Memory B cell (primary cell): ENCODE data around the gene TTC28.
"Not testable (repeated sequence)": the region's sequence is repeated elsewhere in the genome, so short reads cannot be mapped to it uniquely, and the experiment has no call there.

Experiments used
- ATAC-seq: fragments of 150-1000 bp; cut with Tn5 transposase; 2 replicates; pipeline ENCODE4 v1.10.0; 2021; ENCODE audit warnings: low read depth, mild to moderate bottlenecking, moderate library complexity
- DNase-seq, 2 donors: peaks; one replicate each; pipeline ENCODE4 v3.0.0; 2022; ENCODE audit warnings: low spot score in 2 of 2
- H3K27ac Mint-ChIP-seq: one replicate; pipeline ENCODE4 v1.8.0; 2022; ENCODE audit warnings: mild to moderate bottlenecking, moderate library complexity, mixed read lengths
- H3K27me3 Mint-ChIP-seq: one replicate; pipeline ENCODE4 v1.8.0; 2022; ENCODE audit warnings: mixed read lengths
- H3K36me3 Mint-ChIP-seq: one replicate; pipeline ENCODE4 v1.8.0; 2022; ENCODE audit warnings: mild to moderate bottlenecking, mixed read lengths
- H3K4me1 Mint-ChIP-seq: one replicate; pipeline ENCODE4 v1.8.0; 2022; ENCODE audit warnings: mixed read lengths
- H3K4me3 Mint-ChIP-seq: one replicate; pipeline ENCODE4 v1.8.0; 2022; ENCODE audit warnings: mild to moderate bottlenecking, moderate library complexity, mixed read lengths
- H3K9me3 Mint-ChIP-seq: one replicate; pipeline ENCODE4 v1.8.0; 2022; ENCODE audit warnings: mixed read lengths

The TTC28 gene

GRCh38 chr22:28379951-28380350 lies 299.7 kb downstream of the TTC28 start:
- no peak overlapping the region for H3K27ac Mint-ChIP-seq
- H3K36me3 Mint-ChIP-seq, result no peaks in the 10 kb centered on the region
- no peak for ATAC-seq
- no peak overlapping the region for H3K4me3 Mint-ChIP-seq
- H3K4me1 Mint-ChIP-seq, result no peaks in the 10 kb centered on the region
- peaks cover 3% of the 10 kb centered on the region for H3K9me3 Mint-ChIP-seq
- DNase-seq, result no peak
- no peaks in the 10 kb centered on the region for H3K27me3 Mint-ChIP-seq

- no peak overlapping the region for H3K27ac Mint-ChIP-seq
- no peak overlapping the region for H3K4me3 Mint-ChIP-seq
- no peaks in the 10 kb centered on the region for H3K27me3 Mint-ChIP-seq
- H3K4me1 Mint-ChIP-seq, result no peaks in the 10 kb centered on the region
- ATAC-seq, result no peak
- H3K36me3 Mint-ChIP-seq, result no peaks in the 10 kb centered on the region
- peaks cover 3% of the 10 kb centered on the region for H3K9me3 Mint-ChIP-seq
- DNase-seq, result no peak
Measured at GRCh38 chr22:28379075-28379779, 300.4 kb downstream of the TTC28 start.

- H3K36me3 Mint-ChIP-seq, result no peaks in the 10 kb centered on the region
- no peak overlapping the region for H3K27ac Mint-ChIP-seq
- peaks cover 3% of the 10 kb centered on the region for H3K9me3 Mint-ChIP-seq
- H3K4me3 Mint-ChIP-seq, result no peak overlapping the region
- H3K4me1 Mint-ChIP-seq, result no peaks in the 10 kb centered on the region
- ATAC-seq, result no peak
- no peak for DNase-seq
- no peaks in the 10 kb centered on the region for H3K27me3 Mint-ChIP-seq
Measured at GRCh38 chr22:28375761-28376534, 303.7 kb downstream of the TTC28 start.

- Mint-ChIP-seq H3K27ac (no peak overlapping the region), H3K27me3 (no peaks in the 10 kb centered on the region), H3K36me3 (no peaks in the 10 kb centered on the region), H3K4me3 (no peak overlapping the region), H3K4me1 (no peaks in the 10 kb centered on the region), H3K9me3 (peaks cover 3% of the 10 kb centered on the region)
- DNase-seq (no peak), ATAC-seq (no peak)
Measured at GRCh38 chr22:28373831-28374230, 305.8 kb downstream of the TTC28 start.

GRCh38 chr22:28369854-28370253 lies 309.8 kb downstream of the TTC28 start:
- Mint-ChIP-seq H3K9me3 (peaks cover 4% of the 10 kb centered on the region), H3K27ac (no peak overlapping the region), H3K4me3 (no peak overlapping the region)

GRCh38 chr22:28366856-28367255 lies 312.8 kb downstream of the TTC28 start:
- Mint-ChIP-seq H3K36me3 (peaks cover 4% of the 10 kb centered on the region), H3K9me3 (peaks cover 15% of the 10 kb centered on the region), H3K27me3 (peaks cover 7% of the 10 kb centered on the region), H3K27ac (no peak overlapping the region), H3K4me3 (no peak overlapping the region), H3K4me1 (no peaks in the 10 kb centered on the region)
- no peak for DNase-seq
- no peak for ATAC-seq

More at GRCh38 chr22:28369854-28370253, 309.8 kb downstream of the TTC28 start:
- DNase-seq (no peak), ATAC-seq (no peak)
- no peaks in the 10 kb centered on the region for H3K4me1 Mint-ChIP-seq
- H3K27me3 Mint-ChIP-seq, result peaks cover 5% of the 10 kb centered on the region
- no peaks in the 10 kb centered on the region for H3K36me3 Mint-ChIP-seq

- peaks cover 7% of the 10 kb centered on the region for H3K27me3 Mint-ChIP-seq
- H3K27ac Mint-ChIP-seq, result no peak overlapping the region
- H3K4me3 Mint-ChIP-seq, result no peak overlapping the region
- peaks cover 4% of the 10 kb centered on the region for H3K36me3 Mint-ChIP-seq
- DNase-seq (no peak), ATAC-seq (no peak)
- peaks cover 15% of the 10 kb centered on the region for H3K9me3 Mint-ChIP-seq
- no peaks in the 10 kb centered on the region for H3K4me1 Mint-ChIP-seq
Measured at GRCh38 chr22:28365371-28365770, 314.3 kb downstream of the TTC28 start.

GRCh38 chr22:28364105-28364504 lies 315.5 kb downstream of the TTC28 start:
- not testable (repeated sequence) for H3K4me1 Mint-ChIP-seq, H3K36me3 Mint-ChIP-seq, ATAC-seq, H3K4me3 Mint-ChIP-seq, DNase-seq, H3K27ac Mint-ChIP-seq, H3K27me3 Mint-ChIP-seq
- peaks cover 15% of the 10 kb centered on the region for H3K9me3 Mint-ChIP-seq

- peaks cover 11% of the 10 kb centered on the region for H3K9me3 Mint-ChIP-seq
- DNase-seq (no peak), ATAC-seq (no peak)
- H3K27me3 Mint-ChIP-seq, result peaks cover 4% of the 10 kb centered on the region
- no peaks in the 10 kb centered on the region for H3K4me1 Mint-ChIP-seq
- no peak overlapping the region for H3K27ac Mint-ChIP-seq
- peaks cover 4% of the 10 kb centered on the region for H3K36me3 Mint-ChIP-seq
- no peak overlapping the region for H3K4me3 Mint-ChIP-seq
Measured at GRCh38 chr22:28360939-28361338, 318.7 kb downstream of the TTC28 start.

- Mint-ChIP-seq H3K4me3 (no peak overlapping the region), H3K4me1 (no peaks in the 10 kb centered on the region), H3K27me3 (peaks cover 2% of the 10 kb centered on the region), H3K36me3 (peaks cover 4% of the 10 kb centered on the region), H3K9me3 (peaks cover 7% of the 10 kb centered on the region), H3K27ac (no peak overlapping the region)
- DNase-seq (no peak), ATAC-seq (no peak)
Measured at GRCh38 chr22:28358312-28358711, 321.3 kb downstream of the TTC28 start.

- Mint-ChIP-seq H3K27ac (no peak overlapping the region), H3K4me3 (no peak overlapping the region), H3K27me3 (peaks cover 3% of the 10 kb centered on the region), H3K9me3 (peaks cover under 1% of the 10 kb centered on the region), H3K36me3 (no peaks in the 10 kb centered on the region), H3K4me1 (no peaks in the 10 kb centered on the region)
- ATAC-seq, result no peak
- DNase-seq, result no peak
Measured at GRCh38 chr22:28357193-28357592, 322.4 kb downstream of the TTC28 start.

GRCh38 chr22:28351476-28351875 lies 328.2 kb downstream of the TTC28 start:
- DNase-seq (no peak), ATAC-seq (no peak)
- H3K27ac Mint-ChIP-seq, result no peak overlapping the region
- H3K4me1 Mint-ChIP-seq, result no peaks in the 10 kb centered on the region
- peaks cover 6% of the 10 kb centered on the region for H3K27me3 Mint-ChIP-seq
- H3K36me3 Mint-ChIP-seq, result no peaks in the 10 kb centered on the region
- no peak overlapping the region for H3K4me3 Mint-ChIP-seq
- H3K9me3 Mint-ChIP-seq, result peaks cover 2% of the 10 kb centered on the region

GRCh38 chr22:28348613-28349609 lies 330.7 kb downstream of the TTC28 start:
- H3K27ac Mint-ChIP-seq, result no peak overlapping the region

GRCh38 chr22:28346308-28346707 lies 333.3 kb downstream of the TTC28 start:
- Mint-ChIP-seq H3K9me3 (peaks cover 2% of the 10 kb centered on the region), H3K27me3 (peaks cover 3% of the 10 kb centered on the region), H3K4me1 (no peaks in the 10 kb centered on the region), H3K4me3 (no peak overlapping the region), H3K27ac (no peak overlapping the region), H3K36me3 (no peaks in the 10 kb centered on the region)
- ATAC-seq (no peak), DNase-seq (no peak)

More at GRCh38 chr22:28348613-28349609, 330.7 kb downstream of the TTC28 start:
- H3K4me3 Mint-ChIP-seq, result no peak overlapping the region
- ATAC-seq (no peak), DNase-seq (no peak)
- H3K36me3 Mint-ChIP-seq, result no peaks in the 10 kb centered on the region
- peaks cover 4% of the 10 kb centered on the region for H3K27me3 Mint-ChIP-seq
- H3K4me1 Mint-ChIP-seq, result no peaks in the 10 kb centered on the region
- H3K9me3 Mint-ChIP-seq, result peaks cover 2% of the 10 kb centered on the region
